ENCODE measurements around the gene MSANTD3.
"Not testable (repeated sequence)": the region's sequence is repeated elsewhere in the genome, so short reads cannot be mapped to it uniquely, and the experiment has no call there.

MSANTD3 gene, protein sequence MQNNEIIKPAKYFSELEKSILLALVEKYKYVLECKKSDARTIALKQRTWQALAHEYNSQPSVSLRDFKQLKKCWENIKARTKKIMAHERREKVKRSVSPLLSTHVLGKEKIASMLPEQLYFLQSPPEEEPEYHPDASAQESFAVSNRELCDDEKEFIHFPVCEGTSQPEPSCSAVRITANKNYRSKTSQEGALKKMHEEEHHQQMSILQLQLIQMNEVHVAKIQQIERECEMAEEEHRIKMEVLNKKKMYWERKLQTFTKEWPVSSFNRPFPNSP

DNA sequence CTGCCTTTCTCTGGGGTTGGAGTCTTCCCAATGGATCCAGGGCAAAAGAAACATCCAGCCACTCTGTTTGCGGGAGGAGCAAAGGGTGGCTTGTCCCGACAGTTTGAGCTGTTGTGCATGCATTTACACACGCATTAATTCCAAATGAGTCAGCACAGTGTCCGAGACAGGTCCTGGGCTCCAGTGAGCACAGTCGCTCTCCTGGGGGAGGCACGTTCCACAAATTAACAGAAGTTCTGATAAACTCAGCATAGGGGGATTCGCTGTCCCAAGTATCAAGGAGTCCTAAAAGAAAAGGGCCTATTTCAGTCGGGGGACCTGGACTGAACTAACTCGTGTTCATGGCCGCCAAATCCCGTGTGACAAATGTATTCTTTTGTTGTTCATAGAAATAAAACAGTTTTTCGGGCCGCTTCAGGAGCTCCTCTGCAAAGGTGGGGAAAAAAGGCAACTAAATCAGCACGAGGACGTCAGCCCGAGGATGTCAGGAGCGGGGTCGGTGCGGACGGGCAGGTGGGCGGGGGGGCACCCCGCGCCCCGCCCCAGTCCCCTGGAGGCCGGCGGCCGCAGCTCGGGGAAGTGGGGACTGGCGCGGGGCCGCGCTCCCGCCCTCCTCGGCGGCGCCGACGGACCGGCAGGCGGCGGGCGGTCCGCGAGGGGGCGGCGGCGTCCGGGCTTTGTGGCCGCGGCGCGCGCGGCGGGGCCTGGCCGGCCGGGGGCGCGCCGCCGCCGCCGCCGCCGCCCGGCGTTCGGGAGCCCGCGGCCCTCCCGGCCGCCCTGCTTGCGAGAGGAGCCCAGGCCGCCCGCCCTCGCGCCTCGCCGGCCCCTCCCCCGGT lies at the start of gene MSANTD3:
TSS of gene MSANTD3 (plus strand) at position 614 of the 836 bp plus-strand sequence. CDS start 14,796 bp downstream, outside the sequence.
- peak; percentile 21 to 78 for DNase-seq

DNA sequence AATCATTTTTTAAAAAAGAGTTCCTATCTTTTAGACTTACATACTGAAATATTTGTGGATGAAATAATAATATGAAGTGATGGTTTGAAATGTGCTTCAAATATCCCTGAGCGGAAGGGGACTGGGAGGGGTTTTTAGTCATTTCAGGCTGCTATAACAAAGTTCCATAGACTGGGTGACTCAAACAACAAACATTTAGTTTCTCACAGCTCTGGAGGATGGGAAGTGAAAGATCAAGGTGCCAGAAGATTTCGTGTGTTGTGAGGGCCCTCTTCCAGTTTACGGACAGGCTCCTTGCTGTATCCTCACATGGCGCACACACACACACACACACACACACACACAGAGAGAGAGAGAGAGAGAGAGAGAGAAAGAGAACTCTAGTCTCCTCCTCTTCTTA lies 47.1 kb upstream of the MSANTD3 start:
- DNase-seq, result no peak

DNA sequence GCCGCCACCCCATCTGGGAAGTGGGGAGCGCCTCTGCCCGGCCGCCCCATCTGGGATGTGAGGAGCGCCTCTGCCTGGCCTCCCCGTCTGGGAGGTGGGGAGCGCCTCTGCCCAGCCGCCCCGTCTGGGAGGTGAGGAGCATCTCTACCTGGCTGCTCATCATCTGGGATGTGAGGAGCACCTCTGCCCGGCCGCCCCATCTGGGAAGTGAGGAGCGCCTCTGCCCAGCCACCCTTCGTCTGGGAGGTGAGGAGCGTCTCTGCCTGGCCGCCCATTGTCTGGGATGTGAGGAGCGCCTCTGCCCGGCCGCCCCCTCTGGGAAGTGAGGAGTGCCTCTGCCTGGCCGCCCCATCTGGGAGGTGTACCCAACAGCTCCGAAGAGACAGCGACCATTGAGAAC lies 34.0 kb upstream of the MSANTD3 start:
- DNase-seq, result not testable (repeated sequence)

DNA sequence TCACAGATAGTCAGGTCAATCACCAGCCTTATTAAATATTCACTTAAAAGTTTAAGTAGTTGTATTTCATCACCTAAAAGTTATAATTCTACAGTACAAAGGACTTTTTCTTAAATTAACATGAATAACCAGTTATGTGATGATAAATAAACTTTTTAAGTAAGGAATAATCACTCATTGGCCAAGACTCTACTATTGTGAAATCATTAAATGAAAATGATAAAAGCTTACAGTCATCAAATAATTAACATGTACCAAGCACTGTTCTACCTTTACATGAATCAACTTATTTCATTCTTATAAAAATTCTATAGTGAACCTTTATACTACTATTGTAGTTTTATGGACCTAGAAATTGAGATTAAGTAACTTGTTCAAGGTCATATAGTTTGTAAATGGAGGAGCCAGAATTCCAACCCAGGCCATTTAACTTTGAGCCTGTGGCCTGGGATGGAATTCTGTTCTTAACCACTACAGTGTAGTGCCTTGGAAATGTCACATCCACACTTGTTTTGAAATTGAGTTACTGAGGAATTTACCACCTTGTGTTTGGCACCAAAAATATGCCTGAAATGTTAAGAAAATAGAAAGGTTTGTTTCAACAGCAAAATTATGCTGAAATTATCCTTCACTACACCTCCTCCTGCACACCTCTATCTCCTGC lies 32.8 kb upstream of the MSANTD3 start:
- DNase-seq, result no peak

DNA sequence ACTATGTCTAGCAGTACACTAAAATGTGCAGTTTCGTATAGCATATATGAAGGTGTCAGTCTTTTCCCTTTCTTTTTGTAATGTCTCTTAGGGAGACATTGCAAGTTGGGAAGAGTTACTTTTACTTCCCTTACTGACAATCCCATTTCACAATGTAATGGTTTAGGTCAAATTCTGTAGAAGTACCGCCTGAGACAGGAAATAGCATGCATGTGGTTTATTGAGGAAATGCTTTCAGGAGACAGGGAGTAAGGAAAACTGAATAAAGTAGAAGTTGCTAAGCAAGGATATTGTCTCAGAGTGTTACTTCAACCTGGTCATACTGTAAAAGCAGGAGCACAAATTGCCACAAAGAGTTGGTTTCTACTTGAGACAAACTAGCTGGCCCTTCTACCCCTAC lies 32.1 kb upstream of the MSANTD3 start:
- DNase-seq, result peak; percentile 41 to 55

DNA sequence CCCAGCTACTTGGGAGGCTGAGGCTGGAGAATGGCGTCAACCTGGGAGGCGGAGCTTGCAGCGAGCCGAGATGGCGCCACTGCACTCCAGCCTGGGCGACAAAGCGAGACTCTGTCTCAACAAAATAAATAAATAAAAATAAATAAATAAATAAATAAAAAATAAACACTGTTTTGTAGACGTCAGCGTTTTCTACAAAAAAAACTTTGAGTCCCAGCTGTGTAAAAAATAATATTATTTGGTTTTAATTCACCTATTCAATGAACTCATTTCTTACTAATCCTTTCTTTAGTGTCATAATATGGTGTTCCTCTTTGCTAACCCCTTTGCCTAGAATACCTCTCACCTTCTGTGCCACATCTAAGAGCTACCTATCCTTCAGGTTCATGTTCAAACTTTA lies 30.2 kb upstream of the MSANTD3 start:
- DNase-seq, result no peak

DNA sequence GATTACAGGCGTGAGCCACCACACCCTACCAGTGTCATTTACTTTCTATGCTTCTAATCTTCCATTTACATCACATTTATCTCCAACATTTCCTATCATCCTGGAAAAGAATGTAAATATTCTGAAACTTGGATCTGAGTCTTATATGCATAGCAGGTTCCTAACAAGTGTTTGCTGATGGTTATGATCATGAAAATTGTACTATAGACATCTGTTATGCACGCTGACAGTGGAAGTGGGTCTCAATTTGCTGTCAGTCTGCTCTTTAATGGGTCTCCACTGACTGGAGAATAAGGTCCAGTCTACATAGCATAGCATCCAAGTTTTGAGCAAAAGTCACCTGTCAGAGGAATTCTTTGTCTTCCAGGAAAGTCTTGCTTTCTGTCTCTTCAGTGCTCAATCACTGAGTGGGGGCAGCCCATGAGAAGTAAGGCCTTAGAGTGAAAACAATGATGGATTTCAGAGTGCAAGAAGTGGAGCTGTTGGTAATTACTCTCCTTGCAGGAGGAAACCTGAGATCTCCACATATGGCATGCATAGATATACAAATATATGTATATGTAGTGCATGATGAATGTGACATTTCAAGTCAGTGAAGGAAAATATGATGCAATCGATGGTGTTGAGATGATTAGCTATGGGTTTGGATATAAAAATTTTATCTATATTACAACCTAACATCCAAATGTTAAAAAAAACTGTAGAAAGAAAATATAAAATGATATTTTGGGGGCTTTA lies 29.2 kb upstream of the MSANTD3 start:
- no peak for DNase-seq

DNA sequence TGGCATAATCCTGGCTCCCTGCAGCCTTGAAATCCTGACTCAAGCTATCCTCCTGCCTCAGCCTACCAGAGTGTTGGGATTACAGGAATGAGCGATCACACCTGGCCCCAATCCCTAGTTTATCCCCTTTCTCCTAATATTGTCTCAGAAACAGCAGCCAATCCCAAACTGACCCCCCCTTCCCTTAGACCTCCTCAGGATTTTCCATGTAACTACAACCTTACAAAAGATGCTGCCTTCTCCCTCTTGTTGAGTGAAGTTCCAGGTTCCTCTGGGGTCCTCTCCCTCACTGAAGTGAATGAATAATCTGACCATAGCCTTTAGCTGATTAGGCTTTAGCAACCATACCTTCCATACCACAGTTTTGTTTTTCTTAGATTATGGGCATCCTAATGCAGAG lies 25.9 kb upstream of the MSANTD3 start:
- DNase-seq, result no peak

DNA sequence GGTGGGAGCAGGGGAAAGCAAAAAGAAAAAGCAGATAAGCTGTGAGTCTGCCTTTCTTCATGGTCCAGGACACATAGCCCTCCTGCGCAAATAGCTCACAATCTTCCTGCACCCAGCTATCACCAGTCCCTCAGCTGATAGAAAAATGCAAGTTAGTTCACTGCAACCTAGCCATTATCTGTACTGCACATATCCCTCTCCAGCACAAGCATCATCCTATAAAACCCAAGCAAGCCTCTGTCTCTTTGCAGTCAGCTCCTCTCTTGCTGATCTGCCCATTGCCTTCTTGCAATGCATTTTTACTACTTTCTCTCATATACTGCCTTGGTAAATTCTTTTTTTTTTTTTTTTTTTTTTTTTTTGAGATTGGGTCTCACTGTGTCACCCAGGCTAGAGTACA lies 20.0 kb upstream of the MSANTD3 start:
- DNase-seq, result no peak

DNA sequence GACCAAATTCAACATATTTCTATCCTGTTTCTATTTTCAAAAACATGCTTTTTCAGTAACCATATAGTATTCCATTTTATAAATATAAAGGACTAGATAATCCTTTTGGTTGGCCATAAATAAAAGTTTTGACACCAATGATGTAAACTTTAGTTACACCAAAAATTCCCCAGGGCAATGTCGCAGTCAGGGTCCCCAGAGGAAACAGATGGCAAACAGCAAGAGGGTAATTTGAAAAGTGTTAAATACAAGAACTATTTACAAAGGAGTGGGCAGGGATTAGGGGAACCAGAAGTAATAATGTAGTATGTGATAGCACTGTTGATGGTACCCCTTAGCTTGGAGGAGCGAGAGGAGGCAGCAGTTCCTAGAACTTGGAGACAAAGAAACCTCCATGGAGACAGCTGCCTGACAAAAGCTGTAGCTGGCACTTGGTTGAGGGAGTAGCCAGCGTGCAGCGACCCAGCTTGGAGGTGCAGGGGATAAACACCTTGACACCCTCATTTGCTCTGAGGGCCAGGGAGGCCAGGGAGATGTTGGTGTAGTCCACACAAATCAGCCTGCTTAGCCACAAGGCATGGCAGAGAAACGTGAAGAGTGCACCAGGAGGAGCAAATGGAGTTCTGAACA lies 18.3 kb upstream of the MSANTD3 start:
- DNase-seq, result no peak

DNA sequence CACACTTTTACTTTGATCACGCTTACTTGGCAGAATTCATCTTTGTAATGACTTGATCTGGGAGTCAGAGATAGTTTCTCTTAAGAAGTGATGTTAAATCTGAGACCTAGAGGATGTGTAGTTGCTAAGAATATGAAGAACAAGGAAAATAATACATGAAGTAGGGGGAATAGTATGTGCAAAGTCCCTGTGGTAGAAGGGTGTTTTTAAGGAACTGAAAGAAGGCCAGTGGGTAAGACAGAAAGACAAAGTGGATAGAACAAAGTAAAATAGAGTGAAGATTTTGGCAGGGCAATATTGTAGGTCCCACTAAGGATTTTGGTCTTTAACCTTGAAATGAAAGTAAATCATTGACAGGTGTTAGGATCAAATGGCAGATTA lies 17.8 kb upstream of the MSANTD3 start:
- no peak for DNase-seq

DNA sequence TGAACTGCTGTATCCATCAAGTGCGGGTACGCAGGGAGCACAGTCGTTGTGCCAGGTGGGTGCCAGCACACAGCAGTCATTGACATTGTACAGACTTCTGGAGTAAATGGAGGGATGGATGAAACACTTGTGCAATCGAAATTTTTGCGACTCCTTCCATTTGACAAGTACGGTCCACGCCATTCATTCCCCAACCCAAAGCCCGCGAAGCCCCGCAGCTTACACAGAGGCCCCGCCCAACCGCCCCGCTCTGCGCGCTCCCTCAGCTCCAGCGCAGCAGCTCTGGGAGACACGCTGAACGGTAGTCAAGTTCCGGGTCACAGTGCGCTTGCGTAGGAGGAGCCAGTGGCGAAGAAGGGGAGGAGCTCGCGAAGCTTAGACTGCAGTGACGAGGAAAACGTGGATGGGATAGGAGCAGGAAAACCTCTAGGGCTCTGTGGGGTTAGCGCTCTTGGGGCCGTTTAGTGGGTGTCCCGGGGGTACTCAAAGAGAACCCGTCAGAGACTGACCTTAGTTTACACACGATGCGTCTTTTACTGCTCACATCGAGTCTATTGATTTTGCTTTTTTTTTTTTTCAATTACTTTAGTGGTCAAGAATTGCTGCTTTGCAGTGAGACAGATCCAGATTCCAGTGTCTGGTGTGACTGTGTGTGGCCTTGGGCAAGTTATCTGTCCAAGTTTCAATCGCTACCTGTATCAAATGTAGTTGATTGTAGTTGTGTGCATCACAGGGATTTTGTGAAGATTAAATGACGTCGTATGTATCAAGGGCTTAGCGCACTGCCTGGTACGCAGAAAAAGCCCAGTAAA lies 15.3 kb upstream of the MSANTD3 start:
- DNase-seq, result peak; percentile 96 to 97

DNA sequence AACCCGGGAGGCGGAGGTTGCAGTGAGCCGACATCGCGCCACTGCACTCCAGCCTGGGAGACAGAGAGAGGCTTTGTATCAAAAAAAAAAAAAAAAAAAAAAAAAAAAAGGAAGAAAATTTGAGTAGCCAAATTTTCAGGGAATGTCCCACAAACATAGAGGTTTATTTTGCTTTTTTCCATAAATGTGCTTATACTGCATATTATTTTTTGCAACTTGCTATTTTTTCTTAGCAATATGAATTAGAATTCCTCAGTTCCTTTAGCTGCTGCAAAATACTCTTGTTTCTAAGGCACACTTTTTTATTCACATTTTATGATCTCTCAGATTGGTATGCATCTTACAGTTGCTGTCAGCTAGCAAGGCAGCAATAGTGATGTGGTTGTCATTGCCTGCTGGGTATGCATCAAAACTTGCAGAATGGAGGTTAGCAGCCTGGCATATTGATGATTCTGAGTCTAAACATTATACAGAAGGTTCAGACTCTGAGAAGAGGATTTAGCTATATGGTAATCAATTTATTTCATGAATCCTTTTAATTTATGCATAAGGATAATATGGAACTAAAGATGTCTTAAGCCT lies 13.0 kb upstream of the MSANTD3 start:
- no peak for DNase-seq

DNA sequence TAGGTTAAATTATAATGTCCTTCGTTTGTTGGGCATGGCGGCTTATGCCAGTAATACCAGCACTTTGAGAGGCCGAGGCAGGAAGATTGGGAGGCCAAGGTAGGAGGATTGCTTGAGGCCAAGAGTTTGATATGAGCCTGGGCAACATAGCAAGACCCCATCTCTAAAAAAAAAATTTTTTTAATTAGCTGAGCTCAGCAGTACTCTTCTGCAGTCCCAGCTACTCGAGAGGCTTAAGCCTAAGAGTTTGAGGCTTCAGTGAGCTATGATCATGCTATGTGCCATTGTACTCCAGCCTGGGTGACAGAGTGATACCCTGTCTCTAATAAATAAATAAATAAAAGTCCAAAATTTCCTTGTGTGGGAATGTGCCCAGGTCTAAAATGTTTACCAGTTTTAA lies 9.1 kb upstream of the MSANTD3 start:
- DNase-seq, result no peak

DNA sequence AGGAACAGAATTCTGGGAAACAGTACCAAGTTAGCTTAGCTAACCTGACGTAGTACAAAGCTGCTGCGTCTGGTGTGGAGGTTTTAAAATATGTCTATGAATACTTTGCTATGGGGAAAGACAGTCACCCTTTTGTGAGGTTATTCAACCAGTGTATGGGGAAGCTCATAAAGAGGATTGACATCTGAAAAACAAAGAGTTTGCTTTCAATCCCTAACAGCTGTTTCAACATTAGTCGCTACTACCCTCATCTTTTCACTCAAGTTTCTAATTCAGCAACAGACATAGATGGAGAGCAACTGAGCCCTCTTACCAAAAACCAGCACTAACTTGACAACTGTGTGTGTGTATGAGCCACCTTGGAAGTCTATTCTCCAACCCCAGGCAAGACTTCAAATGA lies 7.8 kb upstream of the MSANTD3 start:
- DNase-seq, result no peak

DNA sequence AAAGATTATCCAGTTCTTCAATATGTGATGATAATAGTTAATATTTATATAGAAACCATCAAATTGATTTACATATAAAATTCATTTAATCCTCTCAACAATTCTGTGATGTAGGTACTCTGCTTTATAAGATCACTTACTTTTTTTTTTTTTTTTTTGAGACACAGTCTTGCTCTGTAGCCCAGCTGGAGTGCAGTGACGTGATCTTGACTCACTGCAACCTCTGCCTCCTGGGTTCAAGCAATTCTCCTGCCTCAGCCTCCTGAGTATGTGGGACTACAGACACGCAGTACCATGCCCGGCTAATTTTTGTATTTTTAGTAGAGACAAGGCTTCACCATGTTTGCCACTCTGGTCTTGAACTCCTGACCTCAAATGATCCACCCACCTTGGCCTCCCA lies 5.8 kb upstream of the MSANTD3 start:
- DNase-seq, result not testable (repeated sequence)

DNA sequence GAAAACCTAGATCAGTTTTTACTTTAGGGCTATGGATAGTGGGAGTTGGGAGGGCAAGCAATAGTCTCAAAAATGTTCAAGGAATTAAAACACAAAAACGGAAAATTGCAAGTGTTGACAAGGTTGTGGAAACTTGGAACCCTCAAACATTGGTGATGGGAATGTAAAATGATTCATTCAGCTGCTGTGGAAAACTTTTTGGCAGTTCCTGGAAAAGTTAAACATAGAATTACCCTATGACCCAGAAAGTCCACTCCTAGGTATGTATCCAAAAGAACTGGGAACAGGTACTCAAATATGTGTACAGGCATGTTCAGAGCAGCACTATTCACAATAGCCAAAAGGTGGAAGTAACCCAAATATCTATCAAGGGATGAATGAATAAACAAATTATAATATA lies 1.2 kb upstream of the MSANTD3 start:
- DNase-seq, result no peak

DNA sequence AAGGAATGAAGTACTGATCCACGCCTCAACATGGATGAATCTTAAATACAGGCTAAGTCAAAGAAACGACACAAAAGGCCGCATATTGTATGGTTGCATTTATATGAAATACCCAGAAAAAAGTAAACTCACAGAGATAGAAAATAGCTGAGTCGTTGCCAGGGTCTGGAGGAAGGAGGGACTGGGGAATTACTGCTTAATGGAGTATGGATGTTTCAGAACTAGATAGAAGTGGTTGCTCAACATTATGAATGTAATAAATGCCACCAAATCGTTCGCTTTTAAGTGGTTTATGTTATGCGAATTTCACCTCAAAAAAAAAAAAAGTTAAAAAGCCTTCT lies 784 bp upstream of the MSANTD3 start:
- DNase-seq, result peak; percentile 13 to 31

DNA sequence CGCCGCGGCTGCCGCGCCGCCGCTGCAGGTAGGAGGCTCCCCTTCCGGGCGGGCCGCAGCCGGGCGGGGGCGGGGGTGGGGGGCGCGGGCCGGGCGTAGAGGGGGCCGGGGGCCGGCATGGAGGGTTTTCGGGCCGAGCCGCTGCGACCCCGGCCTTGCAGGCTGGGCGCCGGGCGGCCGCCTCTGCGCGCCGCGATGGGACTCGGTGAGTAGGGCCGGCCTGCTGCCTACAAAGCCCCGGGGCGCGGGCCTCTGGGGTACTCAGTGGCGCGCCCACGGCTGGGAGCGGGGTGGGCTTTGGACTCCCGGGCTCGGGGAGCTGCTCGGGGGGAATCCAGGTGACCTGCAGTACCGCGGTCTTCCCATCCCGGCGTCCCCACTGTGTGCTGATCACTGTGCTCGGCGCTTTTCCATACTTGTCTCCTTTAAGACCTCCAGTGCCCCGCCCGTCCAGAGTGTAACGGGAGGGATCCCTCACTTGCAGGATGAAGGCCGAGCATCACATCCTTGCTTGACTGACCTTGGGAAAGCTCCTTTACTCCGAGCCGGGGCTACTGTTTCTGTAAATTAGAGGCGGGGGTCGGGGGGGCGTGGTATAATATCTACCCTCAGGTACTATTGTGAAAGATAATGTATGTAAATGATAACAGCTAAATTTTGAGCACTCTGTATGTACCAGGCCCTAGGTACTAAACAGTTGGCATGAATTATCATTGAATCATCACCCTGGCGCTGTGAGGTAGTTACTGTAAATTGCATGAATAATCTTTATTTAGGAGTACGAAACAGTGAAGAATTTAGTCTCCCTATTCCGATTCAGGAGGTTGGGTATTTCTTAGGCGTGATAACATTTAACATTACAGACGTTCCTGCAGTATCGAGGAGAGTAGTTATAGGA lies 672 bp downstream of the MSANTD3 start:
- peak; percentile 40 for DNase-seq

DNA sequence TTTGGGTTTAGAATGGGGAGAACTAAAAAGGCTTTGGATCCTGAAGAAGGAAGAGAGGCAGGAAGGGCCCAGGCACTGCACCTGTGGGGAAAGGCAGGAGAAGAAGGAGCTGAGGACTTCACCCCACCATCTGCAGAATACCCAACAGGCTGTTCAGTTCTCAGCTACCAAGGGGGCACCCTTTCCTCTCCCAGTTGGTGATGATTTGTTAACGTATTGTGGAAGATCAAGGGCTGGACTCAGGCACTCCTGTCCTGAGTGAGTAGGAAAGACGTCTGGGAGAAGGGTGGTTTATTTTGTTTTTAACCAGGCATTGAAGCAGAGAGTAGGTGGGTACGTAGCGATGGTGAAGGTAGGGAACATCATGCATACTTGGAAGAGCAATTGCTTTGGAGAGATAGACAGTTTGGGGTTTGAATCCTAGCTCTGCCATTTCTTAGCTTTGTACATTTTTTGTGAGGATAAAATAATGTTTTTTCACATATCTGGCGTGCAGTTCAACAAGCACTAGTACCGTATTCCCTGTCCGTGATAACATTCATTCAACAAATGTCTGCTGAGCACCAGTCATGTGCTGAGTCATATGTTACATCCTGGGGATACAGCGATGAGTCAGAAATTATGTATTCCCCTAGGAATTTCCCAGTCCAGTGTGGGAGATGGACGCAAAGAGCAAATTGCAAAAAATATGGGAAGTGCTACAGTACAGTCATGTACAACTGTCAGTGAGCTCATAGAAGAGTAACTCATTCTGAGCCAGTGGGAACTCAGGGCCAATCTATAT lies 2.1 kb downstream of the MSANTD3 start:
- DNase-seq, result no peak

Data from Kasumi-1 (cell line).